Right lobe of liver (tissue), 6 donors: ENCODE results near the gene PPIA. TPM values are rescaled to one million over a fixed set of nuclear protein-coding genes. Genes with fewer than 3 reads are reported as not detected.
"Not testable (repeated sequence)": the region's sequence is repeated elsewhere in the genome, so short reads cannot be mapped to it uniquely, and the experiment has no call there.

ENCODE experiments used
- ATAC-seq, 4 donors: fragments of 200-7000 bp; cut with Tn5 transposase; one replicate each; pipeline ENCODE4 v1.9.1; 2020; ENCODE audit warnings: mild to moderate bottlenecking in 4 of 4, moderate library complexity in 4 of 4
- DNase-seq, 3 donors: peaks; one replicate each; pipeline ENCODE4 v3.0.0-alpha.2; 2020
- H3K27ac ChIP-seq, 3 donors: fragments of 200-600 bp; one replicate each; pipeline ENCODE4 v1.8.0; 2022
- H3K27me3 ChIP-seq, 2 donors: fragments of 200-600 bp; one replicate each; pipeline ENCODE4 v1.8.0; 2022
- H3K36me3 ChIP-seq, 4 donors: fragments of 200-600 bp; sonication (generic) in 1 of 4; one replicate each; pipeline versions ENCODE4 v1.5.1 to v1.8.0; 2017 to 2022; ENCODE audit warnings: control low read depth in 1 of 4
- H3K4me1 ChIP-seq, 4 donors: fragments of 200-600 bp; sonication (generic) in 1 of 4; one replicate each; pipeline versions ENCODE4 v1.5.1 to v1.8.0; 2017 to 2022; ENCODE audit warnings: control low read depth in 1 of 4
- H3K4me3 ChIP-seq, 3 donors: fragments of 200-600 bp; one replicate each; pipeline ENCODE4 v1.8.0; 2022
- H3K9me3 ChIP-seq, 4 donors: fragments of 200-600 bp; sonication (generic) in 1 of 4; one replicate each; pipeline versions ENCODE4 v1.5.1 to v1.8.0; 2017 to 2022; ENCODE audit warnings: control low read depth in 1 of 4
- POLR2A ChIP-seq: fragments of 450-650 bp; IDR thresholded peaks from one replicate; pipeline ENCODE4 v1.6.1; 2017; ENCODE audit warnings: antibody characterized with exemption, mild to moderate bottlenecking
- WGBS: methylation state at CpG from one replicate; pipeline ENCODE4 v1.1.6; 2018; ENCODE audit warnings: low coverage, low lambda C conversion rate; ENCODE audit not compliant: insufficient coverage; ENCODE audit errors: missing lambda C conversion rate; 5-methylcytosine and 5-hydroxymethylcytosine counted together
- intact Hi-C, 2 donors: fragments of 100-400 bp; cut with DNase I; formaldehyde crosslinking; loops; one replicate each; pipeline versions ENCODE4 v1.11.2 to v1.14.1; 2022
- total RNA-seq, 6 experiments: library from RNA; depleted of rRNA in 2 of 6; stranded (reverse); fragments of >200 nt in 2 of 6; fragmentation: NEBNext Ultra II Directional in 3 of 6; extraction: Animal tissue kit (Norgen Biotek cat#: 25700) in 3 of 6; gene quantifications; one replicate each; pipeline versions ENCODE4 v1.1.0 to v1.2.4, GENCODE V29; 2016 to 2023
- TF ChIP-seq, protein P1 (sequence below), 4 donors: fragments of 200-600 bp in 3 of 4; fragments of 450-650 bp in 1 of 4; IDR thresholded peaks; one replicate each; pipeline versions ENCODE4 v1.5.1 to v1.8.0; 2016 to 2022; ENCODE audit warnings: antibody characterized with exemption in 4 of 4, mild to moderate bottlenecking in 2 of 4
- donor health status: DM: no; HTN: yes; CAD: no.
- donor health status: DM: no; HTN: no; CAD: no.
- donor health status: DM: no; HTN: no; CAD: no.
- donor health status: DM: no; HTN: yes; CAD: no.
- donor health status: DM: no; HTN: yes; CAD: no.

The PPIA gene
- total RNA-seq, 6 experiments from 2014 or later, result 530 to 1,528 (median 637) TPM

DNA sequence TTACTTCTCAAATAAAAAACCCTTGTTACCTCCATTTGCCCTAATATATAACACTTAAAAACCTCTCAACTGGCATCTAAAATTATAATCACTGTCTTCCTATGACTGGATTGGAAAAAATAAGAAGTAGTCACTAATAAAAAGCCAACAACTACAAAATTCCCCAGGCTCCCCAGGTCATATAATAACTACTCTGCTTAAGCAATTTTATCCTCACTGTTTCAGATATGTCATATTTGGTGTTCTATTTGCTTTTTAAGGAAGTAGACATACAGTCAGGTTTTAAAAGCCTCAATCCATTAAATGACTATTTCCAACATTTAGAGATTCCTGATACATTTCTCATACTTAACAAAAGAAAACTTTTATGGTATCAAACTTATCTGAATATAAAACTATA is 49.0 kb downstream of the PPIA start:
- H3K27ac ChIP-seq, result no peak overlapping the region
- ATAC-seq, result no peak
- no peak overlapping the region for H3K4me3 ChIP-seq
- no peak for TF ChIP-seq POLR2A
- TF ChIP-seq, protein P1, sequence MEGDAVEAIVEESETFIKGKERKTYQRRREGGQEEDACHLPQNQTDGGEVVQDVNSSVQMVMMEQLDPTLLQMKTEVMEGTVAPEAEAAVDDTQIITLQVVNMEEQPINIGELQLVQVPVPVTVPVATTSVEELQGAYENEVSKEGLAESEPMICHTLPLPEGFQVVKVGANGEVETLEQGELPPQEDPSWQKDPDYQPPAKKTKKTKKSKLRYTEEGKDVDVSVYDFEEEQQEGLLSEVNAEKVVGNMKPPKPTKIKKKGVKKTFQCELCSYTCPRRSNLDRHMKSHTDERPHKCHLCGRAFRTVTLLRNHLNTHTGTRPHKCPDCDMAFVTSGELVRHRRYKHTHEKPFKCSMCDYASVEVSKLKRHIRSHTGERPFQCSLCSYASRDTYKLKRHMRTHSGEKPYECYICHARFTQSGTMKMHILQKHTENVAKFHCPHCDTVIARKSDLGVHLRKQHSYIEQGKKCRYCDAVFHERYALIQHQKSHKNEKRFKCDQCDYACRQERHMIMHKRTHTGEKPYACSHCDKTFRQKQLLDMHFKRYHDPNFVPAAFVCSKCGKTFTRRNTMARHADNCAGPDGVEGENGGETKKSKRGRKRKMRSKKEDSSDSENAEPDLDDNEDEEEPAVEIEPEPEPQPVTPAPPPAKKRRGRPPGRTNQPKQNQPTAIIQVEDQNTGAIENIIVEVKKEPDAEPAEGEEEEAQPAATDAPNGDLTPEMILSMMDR (IDR thresholded peaks at IDR 0.05), result no peak
- intact Hi-C loops, result loop anchor here in 1 of 2 donors (10.0 kb wide), 1 partner anchor 261 kb away; the partner anchor contains the start of gene TMED4
- H3K36me3 ChIP-seq, result peaks cover 0 to 8% (median under 1%) of the 10 kb centered on the region in 4 donors
- no peak for DNase-seq
- peaks cover 0 to 13% (median 8%) of the 10 kb centered on the region in 4 donors for H3K4me1 ChIP-seq
- H3K9me3 ChIP-seq, result no peaks in the 10 kb centered on the region
- H3K27me3 ChIP-seq, result no peaks in the 10 kb centered on the region

DNA sequence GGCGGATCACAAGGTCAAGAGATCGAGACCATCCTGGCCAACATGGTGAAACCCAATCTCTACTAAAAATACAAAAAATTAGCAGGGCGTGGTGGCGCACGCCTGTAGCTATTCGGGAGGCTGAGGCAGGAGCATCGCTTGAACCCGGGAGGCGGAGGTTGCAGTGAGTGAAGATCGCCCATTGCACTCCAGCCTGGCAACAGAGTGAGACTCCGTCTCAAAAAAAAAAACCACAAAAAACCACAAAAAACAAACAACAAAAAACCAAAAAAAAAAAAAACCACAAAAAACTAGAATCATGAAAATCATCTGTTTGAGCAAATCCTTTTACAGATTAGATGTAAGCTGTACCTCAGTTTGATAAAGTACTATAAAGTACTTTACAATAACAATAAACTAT is 49.9 kb downstream of the PPIA start:
- H3K9me3 ChIP-seq, DNase-seq, H3K27me3 ChIP-seq, ATAC-seq, H3K36me3 ChIP-seq: not testable (repeated sequence)
- H3K4me3 ChIP-seq, result peak overlapping the region; percentile 58 to 84 (median 79)
- peaks cover 0 to 13% (median 8%) of the 10 kb centered on the region in 4 donors for H3K4me1 ChIP-seq
- WGBS, result 31% methylated on average over 10 of the region's 11 CpGs
- H3K27ac ChIP-seq, result peak overlapping the region; percentile 92 to 96 (median 95)
- intact Hi-C loops, result loop anchor here in 1 of 2 donors (10.0 kb wide), 1 partner anchor 262 kb away; the partner anchor contains the start of gene TMED4

GRCh38 chr7:44846816-44847508 is 50.5 kb downstream of the PPIA start:
- TF ChIP-seq, protein P1 (IDR thresholded peaks at IDR 0.05), result no peak
- TF ChIP-seq POLR2A, result no peak
- no peak for ATAC-seq
- WGBS, result under 1% methylated on average over 12 of the region's 12 CpGs
- no peaks in the 10 kb centered on the region for H3K9me3 ChIP-seq
- no peaks in the 10 kb centered on the region for H3K27me3 ChIP-seq
- H3K4me1 ChIP-seq, result peaks cover 0 to 13% (median 8%) of the 10 kb centered on the region in 4 donors
- intact Hi-C loops, result loop anchor here in 1 of 2 donors (10.0 kb wide), 1 partner anchor 262 kb away; the partner anchor contains the start of gene TMED4
- H3K36me3 ChIP-seq, result no peaks in the 10 kb centered on the region
- peak overlapping the region; percentile 92 to 96 (median 95) for H3K27ac ChIP-seq
- peak overlapping the region; percentile 58 to 84 (median 79) for H3K4me3 ChIP-seq
- no peak for DNase-seq

DNA sequence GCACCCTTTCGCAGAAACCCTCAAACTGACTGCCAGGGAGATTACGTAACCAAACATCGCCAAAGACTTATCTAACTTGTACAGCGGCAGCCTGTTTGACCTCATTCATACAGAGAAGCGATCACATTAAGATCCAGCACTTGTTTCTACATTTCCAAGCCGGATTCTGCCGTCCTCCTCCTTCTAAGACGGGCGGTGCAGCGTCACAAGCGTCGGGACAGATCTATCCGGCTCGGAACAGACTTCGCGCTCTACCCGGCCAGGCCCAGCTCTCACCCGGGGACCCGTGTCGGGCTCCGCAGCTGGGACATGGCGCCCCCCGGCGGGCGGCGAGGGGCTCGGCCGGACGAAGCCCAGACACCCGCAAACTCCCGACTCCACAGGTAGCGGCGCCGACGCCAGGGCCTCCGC is 51.0 kb downstream of the PPIA start:
- intact Hi-C loops, result loop anchor here in 1 of 2 donors (10.0 kb wide), 1 partner anchor 263 kb away; the partner anchor contains the start of gene TMED4
- Histone ChIP-seq H3K4me1 (peaks cover 0 to 13% (median 8%) of the 10 kb centered on the region in 4 donors), H3K9me3 (no peaks in the 10 kb centered on the region), H3K36me3 (no peaks in the 10 kb centered on the region), H3K4me3 (peak overlapping the region; percentile 58 to 84 (median 79)), H3K27ac (peak overlapping the region; percentile 92 to 96 (median 95)), H3K27me3 (no peaks in the 10 kb centered on the region)
- peak; percentile 73 to 83 (median 79) for ATAC-seq
- peak; percentile 90 to 92 (median 91) for DNase-seq
- WGBS, result 0% methylated on average over 6 of the region's 36 CpGs
- TF ChIP-seq, protein P1 (IDR thresholded peaks at IDR 0.05), result peak; percentile 89 to 95 (median 92)
- no peak for TF ChIP-seq POLR2A
